HEK293 (cell line): ENCODE measurements around the gene ANKRD40CL.

Experiments used
- HOXA7 ChIP-seq: sonication (generic); formaldehyde crosslinking; IDR thresholded peaks from 2 replicates; pipeline ENCODE4 v1.8.1; 2022; ENCODE audit warnings: missing genetic modification reagents, borderline replicate concordance
- PRDM10 ChIP-seq: fragments of 450-650 bp; formaldehyde crosslinking; IDR thresholded peaks from 2 replicates; pipeline ENCODE4 v1.5.1; 2016; ENCODE audit warnings: missing biosample characterization, missing genetic modification characterization
- YY1 ChIP-seq: fragments of 450-650 bp; formaldehyde crosslinking; IDR thresholded peaks from 2 replicates; pipeline ENCODE4 v1.5.1; 2018; ENCODE audit warnings: missing biosample characterization, missing genetic modification characterization
- ZNF239 ChIP-seq: fragments of 450-650 bp; formaldehyde crosslinking; IDR thresholded peaks from 2 replicates; pipeline ENCODE4 v1.5.1; 2016; ENCODE audit warnings: missing biosample characterization, missing genetic modification characterization
- ZNF529 ChIP-seq: fragments of 450-650 bp; formaldehyde crosslinking; IDR thresholded peaks from 2 replicates; pipeline ENCODE4 v1.5.1; 2017; ENCODE audit warnings: missing genetic modification characterization, missing biosample characterization; ENCODE audit not compliant: insufficient replicate concordance
- ZNF654 ChIP-seq: fragments of 450-650 bp; formaldehyde crosslinking; IDR thresholded peaks from 2 replicates; pipeline ENCODE4 v1.5.1; 2016; ENCODE audit warnings: low read depth, missing biosample characterization, missing genetic modification characterization
- ZSCAN30 ChIP-seq: fragments of 450-650 bp; IDR thresholded peaks from 2 replicates; pipeline ENCODE4 v1.5.1; 2018; ENCODE audit warnings: missing biosample characterization, mild to moderate bottlenecking, missing genetic modification characterization, moderate library complexity
- TF ChIP-seq, protein P1 (sequence below): fragments of 450-650 bp; IDR thresholded peaks from 2 replicates; pipeline ENCODE4 v1.5.1; 2018; ENCODE audit warnings: missing biosample characterization, mild to moderate bottlenecking, missing genetic modification characterization
- TF ChIP-seq, protein P2 (sequence below): fragments of 450-650 bp; formaldehyde crosslinking; IDR thresholded peaks from 2 replicates; pipeline ENCODE4 v1.5.1; 2016; ENCODE audit warnings: missing biosample characterization, missing genetic modification characterization
- TF ChIP-seq, protein P3 (sequence below): fragments of 450-650 bp; formaldehyde crosslinking; IDR thresholded peaks from 2 replicates; pipeline ENCODE4 v1.5.1; 2016; ENCODE audit warnings: missing biosample characterization, missing genetic modification characterization

DNA sequence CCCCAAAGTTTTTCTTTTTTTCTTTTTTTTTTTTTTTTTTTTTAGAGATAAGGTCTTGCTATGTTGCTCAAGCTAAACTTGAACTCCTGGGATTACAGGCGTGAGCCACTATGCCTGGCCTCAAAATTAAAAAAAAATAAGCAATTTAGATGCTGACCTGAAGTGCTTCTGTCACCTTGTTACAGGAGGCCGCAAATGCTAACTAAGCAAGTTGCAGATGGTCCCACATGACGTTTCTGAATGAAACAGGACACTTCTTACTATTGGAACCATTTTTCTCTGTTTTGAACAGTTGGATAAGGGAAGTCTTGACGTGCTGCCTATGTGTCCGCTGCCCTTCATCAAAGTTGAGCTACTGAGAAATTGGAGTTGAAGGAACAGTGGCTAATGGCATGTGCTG, 8.8 kb downstream of the ANKRD40CL start:
- TF ChIP-seq, protein P1, sequence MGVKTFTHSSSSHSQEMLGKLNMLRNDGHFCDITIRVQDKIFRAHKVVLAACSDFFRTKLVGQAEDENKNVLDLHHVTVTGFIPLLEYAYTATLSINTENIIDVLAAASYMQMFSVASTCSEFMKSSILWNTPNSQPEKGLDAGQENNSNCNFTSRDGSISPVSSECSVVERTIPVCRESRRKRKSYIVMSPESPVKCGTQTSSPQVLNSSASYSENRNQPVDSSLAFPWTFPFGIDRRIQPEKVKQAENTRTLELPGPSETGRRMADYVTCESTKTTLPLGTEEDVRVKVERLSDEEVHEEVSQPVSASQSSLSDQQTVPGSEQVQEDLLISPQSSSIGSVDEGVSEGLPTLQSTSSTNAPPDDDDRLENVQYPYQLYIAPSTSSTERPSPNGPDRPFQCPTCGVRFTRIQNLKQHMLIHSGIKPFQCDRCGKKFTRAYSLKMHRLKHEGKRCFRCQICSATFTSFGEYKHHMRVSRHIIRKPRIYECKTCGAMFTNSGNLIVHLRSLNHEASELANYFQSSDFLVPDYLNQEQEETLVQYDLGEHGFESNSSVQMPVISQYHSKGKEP (tag by site-specific recombination) = no peak
- TF ChIP-seq, protein P2, sequence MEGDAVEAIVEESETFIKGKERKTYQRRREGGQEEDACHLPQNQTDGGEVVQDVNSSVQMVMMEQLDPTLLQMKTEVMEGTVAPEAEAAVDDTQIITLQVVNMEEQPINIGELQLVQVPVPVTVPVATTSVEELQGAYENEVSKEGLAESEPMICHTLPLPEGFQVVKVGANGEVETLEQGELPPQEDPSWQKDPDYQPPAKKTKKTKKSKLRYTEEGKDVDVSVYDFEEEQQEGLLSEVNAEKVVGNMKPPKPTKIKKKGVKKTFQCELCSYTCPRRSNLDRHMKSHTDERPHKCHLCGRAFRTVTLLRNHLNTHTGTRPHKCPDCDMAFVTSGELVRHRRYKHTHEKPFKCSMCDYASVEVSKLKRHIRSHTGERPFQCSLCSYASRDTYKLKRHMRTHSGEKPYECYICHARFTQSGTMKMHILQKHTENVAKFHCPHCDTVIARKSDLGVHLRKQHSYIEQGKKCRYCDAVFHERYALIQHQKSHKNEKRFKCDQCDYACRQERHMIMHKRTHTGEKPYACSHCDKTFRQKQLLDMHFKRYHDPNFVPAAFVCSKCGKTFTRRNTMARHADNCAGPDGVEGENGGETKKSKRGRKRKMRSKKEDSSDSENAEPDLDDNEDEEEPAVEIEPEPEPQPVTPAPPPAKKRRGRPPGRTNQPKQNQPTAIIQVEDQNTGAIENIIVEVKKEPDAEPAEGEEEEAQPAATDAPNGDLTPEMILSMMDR (tag by site-specific recombination) = no peak
- no peak for TF ChIP-seq ZNF239
- TF ChIP-seq, protein P3, sequence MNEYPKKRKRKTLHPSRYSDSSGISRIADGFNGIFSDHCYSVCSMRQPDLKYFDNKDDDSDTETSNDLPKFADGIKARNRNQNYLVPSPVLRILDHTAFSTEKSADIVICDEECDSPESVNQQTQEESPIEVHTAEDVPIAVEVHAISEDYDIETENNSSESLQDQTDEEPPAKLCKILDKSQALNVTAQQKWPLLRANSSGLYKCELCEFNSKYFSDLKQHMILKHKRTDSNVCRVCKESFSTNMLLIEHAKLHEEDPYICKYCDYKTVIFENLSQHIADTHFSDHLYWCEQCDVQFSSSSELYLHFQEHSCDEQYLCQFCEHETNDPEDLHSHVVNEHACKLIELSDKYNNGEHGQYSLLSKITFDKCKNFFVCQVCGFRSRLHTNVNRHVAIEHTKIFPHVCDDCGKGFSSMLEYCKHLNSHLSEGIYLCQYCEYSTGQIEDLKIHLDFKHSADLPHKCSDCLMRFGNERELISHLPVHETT (tag by site-specific recombination) = no peak
- TF ChIP-seq ZNF529 (tag by site-specific recombination) = no peak
- no peak for TF ChIP-seq YY1 (tag by site-specific recombination)
- no peak for TF ChIP-seq HOXA7 (CRISPR knock-in tag)
- TF ChIP-seq PRDM10 (tag by site-specific recombination) = no peak
- TF ChIP-seq ZSCAN30 (tag by site-specific recombination) = no peak
- TF ChIP-seq ZNF654 (tag by site-specific recombination) = no peak
